ENCODE measurements around the gene TRABD2B.

TRABD2B gene

DNA sequence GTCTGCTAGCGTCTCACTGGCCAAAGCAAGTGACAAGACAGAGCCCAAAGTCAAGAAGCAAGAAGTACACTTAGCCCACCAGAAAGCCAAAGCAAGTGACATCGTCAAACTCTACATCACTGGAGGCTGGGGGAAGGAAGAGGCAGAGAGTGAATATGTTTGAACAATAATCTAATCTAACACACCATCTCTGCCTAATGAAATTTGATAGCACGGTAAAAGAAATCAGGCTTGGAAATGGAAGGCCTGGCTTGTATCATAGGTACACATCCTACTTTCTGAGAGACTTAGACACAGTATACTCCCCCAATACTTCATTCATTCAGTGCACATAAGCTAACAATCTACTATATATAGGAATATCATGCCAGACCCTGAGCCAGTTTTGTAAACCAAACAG lies 26.3 kb downstream of the TRABD2B start:
- Histone ChIP-seq H4K20me1 (ENCODE audit: insufficient read depth, low read length) (no peaks in the 10 kb centered on the region), H3K79me2 (ENCODE audit: insufficient read depth, low read length) (no peaks in the 10 kb centered on the region), H3K4me3 (ENCODE audit: low read depth in 1 of 2, low read length in 2 of 2) (no peak overlapping the region), H3K27me3 (ENCODE audit: insufficient read depth, low read length, poor library complexity) (peaks cover 7% of the 10 kb centered on the region), H3K9ac (ENCODE audit: low read depth, low read length) (no peak overlapping the region), H3K27ac (ENCODE audit: low read length) (no peak overlapping the region), H3K4me1 (ENCODE audit: insufficient read depth, low read length) (no peaks in the 10 kb centered on the region), H2AFZ (ENCODE audit: low read depth, low read length) (no peak overlapping the region), H3K4me2 (ENCODE audit: insufficient read depth, low read length) (no peak overlapping the region), H3K36me3 (ENCODE audit: insufficient read depth, low read length) (no peaks in the 10 kb centered on the region), H3K9me3 (ENCODE audit: insufficient read depth, low read length, severe bottlenecking) (no peaks in the 10 kb centered on the region)
- ATAC-seq (ENCODE audit: insufficient read depth, low read depth) (no peak), DNase-seq (no peak)
- TF ChIP-seq, protein P1, sequence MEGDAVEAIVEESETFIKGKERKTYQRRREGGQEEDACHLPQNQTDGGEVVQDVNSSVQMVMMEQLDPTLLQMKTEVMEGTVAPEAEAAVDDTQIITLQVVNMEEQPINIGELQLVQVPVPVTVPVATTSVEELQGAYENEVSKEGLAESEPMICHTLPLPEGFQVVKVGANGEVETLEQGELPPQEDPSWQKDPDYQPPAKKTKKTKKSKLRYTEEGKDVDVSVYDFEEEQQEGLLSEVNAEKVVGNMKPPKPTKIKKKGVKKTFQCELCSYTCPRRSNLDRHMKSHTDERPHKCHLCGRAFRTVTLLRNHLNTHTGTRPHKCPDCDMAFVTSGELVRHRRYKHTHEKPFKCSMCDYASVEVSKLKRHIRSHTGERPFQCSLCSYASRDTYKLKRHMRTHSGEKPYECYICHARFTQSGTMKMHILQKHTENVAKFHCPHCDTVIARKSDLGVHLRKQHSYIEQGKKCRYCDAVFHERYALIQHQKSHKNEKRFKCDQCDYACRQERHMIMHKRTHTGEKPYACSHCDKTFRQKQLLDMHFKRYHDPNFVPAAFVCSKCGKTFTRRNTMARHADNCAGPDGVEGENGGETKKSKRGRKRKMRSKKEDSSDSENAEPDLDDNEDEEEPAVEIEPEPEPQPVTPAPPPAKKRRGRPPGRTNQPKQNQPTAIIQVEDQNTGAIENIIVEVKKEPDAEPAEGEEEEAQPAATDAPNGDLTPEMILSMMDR (IDR thresholded peaks at IDR 0.05; ENCODE audit: borderline replicate concordance, extremely low read depth, low read length, poor library complexity, severe bottlenecking): no peak
- no peak for TF ChIP-seq EZH2 (IDR thresholded peaks at IDR 0.05; ENCODE audit: borderline replicate concordance, low read depth, low read length, severe bottlenecking)

DNA sequence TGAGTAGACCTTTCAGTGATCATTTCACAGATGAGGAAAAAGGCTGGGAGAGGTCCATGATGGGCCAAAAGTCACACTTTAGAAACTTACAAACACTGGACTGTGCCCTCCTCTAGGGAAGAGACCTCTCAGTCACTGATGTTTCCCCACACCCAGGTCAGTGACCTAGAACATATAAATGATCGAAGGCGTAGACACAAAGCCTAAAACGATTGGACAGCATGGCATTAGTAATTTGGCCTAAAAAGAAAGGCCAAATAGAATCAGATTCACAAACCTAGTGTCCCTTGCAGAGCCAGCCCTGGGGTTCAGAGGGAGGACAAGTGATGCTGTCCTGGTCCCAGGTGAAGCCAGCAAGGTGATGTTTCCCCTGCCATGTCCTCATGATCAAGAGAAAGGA lies 27.7 kb downstream of the TRABD2B start:
- ATAC-seq (ENCODE audit: insufficient read depth, low read depth): no peak
- peaks cover 7% of the 10 kb centered on the region for H3K27me3 ChIP-seq (ENCODE audit: insufficient read depth, low read length, poor library complexity)
- no peak for TF ChIP-seq EZH2 (IDR thresholded peaks at IDR 0.05; ENCODE audit: borderline replicate concordance, low read depth, low read length, severe bottlenecking)
- TF ChIP-seq, protein P1 (IDR thresholded peaks at IDR 0.05; ENCODE audit: borderline replicate concordance, extremely low read depth, low read length, poor library complexity, severe bottlenecking): no peak

DNA sequence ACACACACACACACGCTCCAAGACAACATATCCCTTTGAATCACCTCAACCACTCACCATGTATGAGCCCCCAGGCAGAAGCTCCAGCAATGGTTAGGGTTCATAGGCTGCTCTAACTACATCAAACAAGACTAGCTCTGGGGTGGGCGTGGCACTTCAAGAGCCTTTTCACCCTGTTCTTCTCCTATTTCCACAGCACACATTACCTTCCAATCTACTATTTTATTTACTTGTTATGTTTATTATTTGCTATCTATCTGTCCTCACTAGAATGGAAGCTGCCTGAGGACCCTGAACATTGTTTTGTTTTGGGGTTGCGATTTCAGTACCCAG lies 28.7 kb downstream of the TRABD2B start:
- ATAC-seq (ENCODE audit: insufficient read depth, low read depth) (no peak), DNase-seq (no peak)
- H3K4me1 ChIP-seq (ENCODE audit: insufficient read depth, low read length): no peaks in the 10 kb centered on the region

More for the DNA sequence above, 27.7 kb downstream of the TRABD2B start:
- Histone ChIP-seq H2AFZ (ENCODE audit: low read depth, low read length) (no peak overlapping the region), H3K36me3 (ENCODE audit: insufficient read depth, low read length) (no peaks in the 10 kb centered on the region), H3K9me3 (ENCODE audit: insufficient read depth, low read length, severe bottlenecking) (no peaks in the 10 kb centered on the region), H3K4me3 (ENCODE audit: low read depth in 1 of 2, low read length in 2 of 2) (no peak overlapping the region), H3K9ac (ENCODE audit: low read depth, low read length) (no peak overlapping the region), H3K4me2 (ENCODE audit: insufficient read depth, low read length) (no peak overlapping the region), H3K27ac (ENCODE audit: low read length) (no peak overlapping the region), H3K79me2 (ENCODE audit: insufficient read depth, low read length) (no peaks in the 10 kb centered on the region), H4K20me1 (ENCODE audit: insufficient read depth, low read length) (no peaks in the 10 kb centered on the region), H3K4me1 (ENCODE audit: insufficient read depth, low read length) (no peaks in the 10 kb centered on the region)
- DNase-seq: no peak

More for the DNA sequence above, 28.7 kb downstream of the TRABD2B start:
- H3K4me3 ChIP-seq (ENCODE audit: low read depth in 1 of 2, low read length in 2 of 2): no peak overlapping the region
- H3K4me2 ChIP-seq (ENCODE audit: insufficient read depth, low read length): no peak overlapping the region
- no peak overlapping the region for H3K9ac ChIP-seq (ENCODE audit: low read depth, low read length)
- TF ChIP-seq, protein P1 (IDR thresholded peaks at IDR 0.05; ENCODE audit: borderline replicate concordance, extremely low read depth, low read length, poor library complexity, severe bottlenecking): no peak
- no peak for TF ChIP-seq EZH2 (IDR thresholded peaks at IDR 0.05; ENCODE audit: borderline replicate concordance, low read depth, low read length, severe bottlenecking)
- H3K27me3 ChIP-seq (ENCODE audit: insufficient read depth, low read length, poor library complexity): peaks cover 7% of the 10 kb centered on the region
- H4K20me1 ChIP-seq (ENCODE audit: insufficient read depth, low read length): no peaks in the 10 kb centered on the region
- no peak overlapping the region for H3K27ac ChIP-seq (ENCODE audit: low read length)
- H3K9me3 ChIP-seq (ENCODE audit: insufficient read depth, low read length, severe bottlenecking): no peaks in the 10 kb centered on the region
- no peaks in the 10 kb centered on the region for H3K36me3 ChIP-seq (ENCODE audit: insufficient read depth, low read length)
- no peak overlapping the region for H2AFZ ChIP-seq (ENCODE audit: low read depth, low read length)
- H3K79me2 ChIP-seq (ENCODE audit: insufficient read depth, low read length): no peaks in the 10 kb centered on the region

Data from DND-41 (cell line).